ENCODE data around the gene NMUR1.
A peak's percentile ranks its signal among the peaks of the same experiment; 100 is the strongest.

Gene NMUR1

GRCh38 chr2:231483398-231484329 is 46.6 kb downstream of the NMUR1 start:
- H3K4me3 ChIP-seq (ENCODE audit: low read depth, low read length), result peak overlapping the region; percentile 73
- TF ChIP-seq CTCF (IDR thresholded peaks at IDR 0.05; ENCODE audit: insufficient read depth, low read depth, low read length, missing control alignments), result peak; percentile 25
- DNase-seq (ENCODE audit: low read depth), result peak; percentile 81

- DNase-seq (ENCODE audit: low read depth), result peak; percentile 89
- peak; percentile 95 for TF ChIP-seq CTCF (IDR thresholded peaks at IDR 0.05; ENCODE audit: insufficient read depth, low read depth, low read length, missing control alignments)
- H3K4me3 ChIP-seq (ENCODE audit: low read depth, low read length), result peak overlapping the region; percentile 73
These were observed 47.3 kb downstream of the NMUR1 start for GRCh38 chr2:231482806-231483391.

GRCh38 chr2:231480781-231481180 is 49.5 kb downstream of the NMUR1 start:
- H3K4me3 ChIP-seq (ENCODE audit: low read depth, low read length), result no peak overlapping the region
- TF ChIP-seq CTCF (IDR thresholded peaks at IDR 0.05; ENCODE audit: insufficient read depth, low read depth, low read length, missing control alignments), result no peak
- DNase-seq (ENCODE audit: low read depth), result no peak

GRCh38 chr2:231479455-231479854 is 50.8 kb downstream of the NMUR1 start:
- no peak for DNase-seq (ENCODE audit: low read depth)
- H3K4me3 ChIP-seq (ENCODE audit: low read depth, low read length), result no peak overlapping the region
- no peak for TF ChIP-seq CTCF (IDR thresholded peaks at IDR 0.05; ENCODE audit: insufficient read depth, low read depth, low read length, missing control alignments)

GRCh38 chr2:231476920-231477319 is 53.3 kb downstream of the NMUR1 start:
- no peak for DNase-seq (ENCODE audit: low read depth)
- no peak overlapping the region for H3K4me3 ChIP-seq (ENCODE audit: low read depth, low read length)
- TF ChIP-seq CTCF (IDR thresholded peaks at IDR 0.05; ENCODE audit: insufficient read depth, low read depth, low read length, missing control alignments), result no peak

- DNase-seq (ENCODE audit: low read depth), result no peak
- no peak overlapping the region for H3K4me3 ChIP-seq (ENCODE audit: low read depth, low read length)
These were observed 54.3 kb downstream of the NMUR1 start for GRCh38 chr2:231475965-231476364.

More at GRCh38 chr2:231475965-231476364, 54.3 kb downstream of the NMUR1 start:
- TF ChIP-seq CTCF (IDR thresholded peaks at IDR 0.05; ENCODE audit: insufficient read depth, low read depth, low read length, missing control alignments), result no peak

All from GM12865 (cell line).